ENCODE results near the gene ZNF692. TPM values are rescaled to one million over a fixed set of nuclear protein-coding genes. Genes with fewer than 3 reads are reported as not detected.

ZNF692 gene
- total and polyA plus RNA-seq, 4 donors = 26.1 to 58.5 (median 36.3) TPM

DNA sequence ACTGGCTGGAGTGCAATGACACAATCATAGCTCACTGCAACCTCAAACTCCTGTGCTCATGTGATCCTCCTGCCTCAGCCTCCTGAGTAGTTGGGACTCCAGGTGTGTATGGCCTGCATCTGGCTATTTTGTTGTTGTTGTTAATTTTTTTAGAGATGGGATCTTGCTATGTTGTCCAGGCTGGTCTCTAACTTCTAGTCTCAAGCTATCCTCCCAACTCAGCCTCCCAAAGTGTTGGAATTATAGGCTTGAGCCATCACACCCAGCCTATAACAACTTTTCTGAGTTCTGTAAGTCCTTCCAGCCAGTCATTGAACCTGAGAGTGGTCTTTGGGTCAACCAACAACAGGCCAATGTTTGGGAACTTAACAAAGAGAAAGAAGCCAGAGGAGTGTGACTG is 36.0 kb upstream of the ZNF692 start:
- H3K9me3 ChIP-seq (ENCODE audit: control insufficient read depth in 4 of 4, insufficient read depth in 3 of 4, low read length in 3 of 4) = no peaks in the 10 kb centered on the region
- no peak for DNase-seq
- no peaks in the 10 kb centered on the region for H3K27me3 ChIP-seq (ENCODE audit: control insufficient read depth in 3 of 3, insufficient read depth in 3 of 3, low read length in 2 of 3)
- no peak for TF ChIP-seq CTCF (IDR thresholded peaks at IDR 0.05; ENCODE audit: control extremely low read depth, extremely low read depth)
- no peak overlapping the region for H3K27ac ChIP-seq (ENCODE audit: low read depth in 1 of 2, low read length in 1 of 2)
- no peaks in the 10 kb centered on the region for H3K36me3 ChIP-seq (ENCODE audit: control insufficient read depth in 4 of 4, insufficient read depth in 4 of 4, low read length in 4 of 4)
- H3K9ac ChIP-seq (ENCODE audit: insufficient read depth in 1 of 2, low read length in 2 of 2) = no peak overlapping the region
- H3K4me3 ChIP-seq = no peak overlapping the region
- no peak for ATAC-seq (ENCODE audit: insufficient read depth, low FRiP score)
- no peaks in the 10 kb centered on the region for H3K4me1 ChIP-seq (ENCODE audit: control insufficient read depth in 5 of 5, insufficient read depth in 5 of 5, low read length in 5 of 5)

DNA sequence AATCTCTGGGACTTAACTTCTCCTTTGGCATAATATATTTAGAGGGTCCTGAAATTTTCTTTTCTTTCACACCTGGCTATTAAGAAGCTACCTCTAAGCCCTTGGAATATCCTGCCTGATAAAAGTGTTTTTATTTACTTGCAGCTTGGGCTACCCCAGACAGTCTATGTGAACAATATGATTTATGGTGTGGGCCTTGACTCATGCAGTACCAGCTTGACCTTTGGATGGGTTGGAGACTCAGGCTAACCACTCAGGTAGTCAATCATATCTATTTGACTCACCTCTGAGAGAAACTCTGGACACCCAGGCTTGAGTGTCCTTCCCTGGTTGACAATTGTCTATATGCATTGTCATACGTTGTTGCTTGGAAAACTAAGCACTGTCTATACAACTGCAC is 33.7 kb upstream of the ZNF692 start:
- Histone ChIP-seq H3K4me3 (no peak overlapping the region), H3K27ac (ENCODE audit: low read depth in 1 of 2, low read length in 1 of 2) (no peak overlapping the region), H3K9ac (ENCODE audit: insufficient read depth in 1 of 2, low read length in 2 of 2) (no peak overlapping the region), H3K9me3 (ENCODE audit: control insufficient read depth in 4 of 4, insufficient read depth in 3 of 4, low read length in 3 of 4) (no peaks in the 10 kb centered on the region), H3K36me3 (ENCODE audit: control insufficient read depth in 4 of 4, insufficient read depth in 4 of 4, low read length in 4 of 4) (no peaks in the 10 kb centered on the region), H3K27me3 (ENCODE audit: control insufficient read depth in 3 of 3, insufficient read depth in 3 of 3, low read length in 2 of 3) (no peaks in the 10 kb centered on the region), H3K4me1 (ENCODE audit: control insufficient read depth in 5 of 5, insufficient read depth in 5 of 5, low read length in 5 of 5) (no peaks in the 10 kb centered on the region)
- ATAC-seq (ENCODE audit: insufficient read depth, low FRiP score) (no peak), DNase-seq (no peak)
- 84 to 95% methylated on average over 1 of the region's 1 CpG for WGBS, 2 donors
- TF ChIP-seq CTCF (IDR thresholded peaks at IDR 0.05; ENCODE audit: control extremely low read depth, extremely low read depth) = no peak

DNA sequence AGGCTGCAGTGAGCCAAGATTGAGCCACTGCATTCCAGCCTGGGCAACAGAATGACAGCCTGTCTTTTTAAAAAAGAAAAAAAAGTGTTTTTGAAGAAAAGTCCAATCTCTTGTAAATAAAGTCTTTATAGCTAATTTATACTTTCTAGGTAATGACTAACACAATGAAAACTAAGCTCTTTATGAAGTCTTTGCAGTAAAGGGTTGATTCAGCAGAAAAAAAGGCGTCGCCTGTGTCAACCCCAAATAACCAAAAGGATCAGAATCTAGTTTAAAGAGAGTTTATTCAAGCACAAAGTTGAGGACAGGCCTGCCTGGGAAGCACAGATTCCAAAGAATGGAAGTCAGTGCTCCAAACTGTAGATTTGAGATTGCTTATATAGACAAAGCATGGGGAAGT is 32.9 kb upstream of the ZNF692 start:
- H3K9me3 ChIP-seq (ENCODE audit: control insufficient read depth in 4 of 4, insufficient read depth in 3 of 4, low read length in 3 of 4) = no peaks in the 10 kb centered on the region
- H3K9ac ChIP-seq (ENCODE audit: insufficient read depth in 1 of 2, low read length in 2 of 2) = no peak overlapping the region
- peaks cover 0 to 1% (median 0%) of the 10 kb centered on the region in 5 donors for H3K4me1 ChIP-seq (ENCODE audit: control insufficient read depth in 5 of 5, insufficient read depth in 5 of 5, low read length in 5 of 5)
- 92 to 93% methylated on average over 2 of the region's 2 CpGs for WGBS, 2 donors
- ATAC-seq (ENCODE audit: insufficient read depth, low FRiP score) (no peak), DNase-seq (no peak)
- H3K27me3 ChIP-seq (ENCODE audit: control insufficient read depth in 3 of 3, insufficient read depth in 3 of 3, low read length in 2 of 3) = no peaks in the 10 kb centered on the region
- no peaks in the 10 kb centered on the region for H3K36me3 ChIP-seq (ENCODE audit: control insufficient read depth in 4 of 4, insufficient read depth in 4 of 4, low read length in 4 of 4)
- TF ChIP-seq CTCF (IDR thresholded peaks at IDR 0.05; ENCODE audit: control extremely low read depth, extremely low read depth) = no peak
- H3K27ac ChIP-seq (ENCODE audit: low read depth in 1 of 2, low read length in 1 of 2) = no peak overlapping the region
- H3K4me3 ChIP-seq = no peak overlapping the region

All from lung (tissue), 12 donors.